ENCODE results near the gene SLC25A26. TPM values are rescaled to one million over a fixed set of nuclear protein-coding genes. Genes with fewer than 3 reads are reported as not detected.

The SLC25A26 gene
- total and polyA plus RNA-seq, 2 of the 13 experiments (the other 11 are each of a cell fraction or from before 2014, with no cell fraction given) = 23.1 to 32.7 TPM

DNA sequence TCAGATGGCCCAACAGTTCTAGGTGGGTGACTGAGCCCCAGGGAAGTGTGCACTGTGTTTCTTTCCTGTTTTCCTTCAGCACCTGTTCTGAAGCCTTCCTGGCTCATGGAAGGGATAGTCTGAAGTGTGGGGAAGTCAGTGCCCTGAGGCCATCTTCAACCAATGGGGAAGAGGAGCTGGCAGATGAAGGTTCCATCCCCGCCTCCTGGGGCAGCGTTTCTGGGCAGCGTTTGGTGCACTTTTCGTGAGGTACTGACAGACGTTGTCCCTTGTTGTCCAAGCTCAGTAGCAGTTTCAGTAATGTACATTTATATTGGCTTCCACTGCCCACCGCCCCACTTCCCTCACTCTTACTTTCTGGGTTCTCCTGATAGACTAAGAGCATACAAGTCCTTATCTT, 42.6 kb upstream of the SLC25A26 start (continued):
- TF ChIP-seq, protein P1, sequence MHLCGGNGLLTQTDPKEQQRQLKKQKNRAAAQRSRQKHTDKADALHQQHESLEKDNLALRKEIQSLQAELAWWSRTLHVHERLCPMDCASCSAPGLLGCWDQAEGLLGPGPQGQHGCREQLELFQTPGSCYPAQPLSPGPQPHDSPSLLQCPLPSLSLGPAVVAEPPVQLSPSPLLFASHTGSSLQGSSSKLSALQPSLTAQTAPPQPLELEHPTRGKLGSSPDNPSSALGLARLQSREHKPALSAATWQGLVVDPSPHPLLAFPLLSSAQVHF (CRISPR knock-in tag; IDR thresholded peaks at IDR 0.05) = no peak
- TF ChIP-seq STAT5B (CRISPR knock-in tag; IDR thresholded peaks at IDR 0.05) = no peak
- TF ChIP-seq, protein P2, sequence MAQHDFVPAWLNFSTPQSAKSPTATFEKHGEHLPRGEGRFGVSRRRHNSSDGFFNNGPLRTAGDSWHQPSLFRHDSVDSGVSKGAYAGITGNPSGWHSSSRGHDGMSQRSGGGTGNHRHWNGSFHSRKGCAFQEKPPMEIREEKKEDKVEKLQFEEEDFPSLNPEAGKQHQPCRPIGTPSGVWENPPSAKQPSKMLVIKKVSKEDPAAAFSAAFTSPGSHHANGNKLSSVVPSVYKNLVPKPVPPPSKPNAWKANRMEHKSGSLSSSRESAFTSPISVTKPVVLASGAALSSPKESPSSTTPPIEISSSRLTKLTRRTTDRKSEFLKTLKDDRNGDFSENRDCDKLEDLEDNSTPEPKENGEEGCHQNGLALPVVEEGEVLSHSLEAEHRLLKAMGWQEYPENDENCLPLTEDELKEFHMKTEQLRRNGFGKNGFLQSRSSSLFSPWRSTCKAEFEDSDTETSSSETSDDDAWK (CRISPR knock-in tag; IDR thresholded peaks at IDR 0.05) = no peak
- no peak for TF ChIP-seq SRSF4 (IDR thresholded peaks at IDR 0.05; ENCODE audit: low read depth, low read length, poor library complexity, severe bottlenecking)
- TF ChIP-seq HDAC1 (CRISPR knock-in tag; IDR thresholded peaks at IDR 0.05) = no peak

DNA sequence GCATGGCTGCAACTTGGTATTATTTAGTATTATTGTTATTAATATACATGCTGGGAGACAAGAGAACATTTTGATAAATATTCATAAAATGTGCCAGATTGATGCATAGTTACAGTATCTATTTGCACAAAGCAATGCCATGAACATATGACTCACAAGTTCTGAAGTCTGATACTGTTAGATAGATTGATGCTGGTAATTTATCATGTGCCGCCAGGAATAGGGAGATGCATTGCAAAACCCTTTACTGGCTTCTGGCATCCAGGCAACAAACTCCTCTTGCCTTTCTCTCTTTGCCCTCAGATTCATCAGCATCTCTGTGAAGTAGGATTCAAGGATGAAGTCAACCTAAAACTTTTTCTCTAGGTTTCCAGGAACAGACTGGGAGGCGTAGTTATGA, 41.0 kb upstream of the SLC25A26 start:
- DNase-seq (ENCODE audit: low spot score) = no peak
- no peak for TF ChIP-seq ZNF674 (CRISPR knock-in tag; IDR thresholded peaks at IDR 0.05; ENCODE audit: low read depth)
- TF ChIP-seq RFXAP (CRISPR knock-in tag; IDR thresholded peaks at IDR 0.05; ENCODE audit: borderline replicate concordance) = no peak
- TF ChIP-seq ZNF569 (CRISPR knock-in tag; IDR thresholded peaks at IDR 0.05; ENCODE audit: borderline replicate concordance) = no peak
- TF ChIP-seq ARNTL (CRISPR knock-in tag; IDR thresholded peaks at IDR 0.05) = no peak
- TF ChIP-seq JUNB (CRISPR knock-in tag; IDR thresholded peaks at IDR 0.05; ENCODE audit: borderline replicate concordance) = no peak
- TF ChIP-seq BHLHE40 (IDR thresholded peaks at IDR 0.05; ENCODE audit: low read length) = no peak
- no peak for TF ChIP-seq RNF2 (conservative IDR thresholded peaks at IDR 0.05; ENCODE audit: low read depth)
- TF ChIP-seq CERS6 (CRISPR knock-in tag; IDR thresholded peaks at IDR 0.05) = no peak
- no peak for TF ChIP-seq ZNF777 (CRISPR knock-in tag; IDR thresholded peaks at IDR 0.05)
- TF ChIP-seq, protein P3, sequence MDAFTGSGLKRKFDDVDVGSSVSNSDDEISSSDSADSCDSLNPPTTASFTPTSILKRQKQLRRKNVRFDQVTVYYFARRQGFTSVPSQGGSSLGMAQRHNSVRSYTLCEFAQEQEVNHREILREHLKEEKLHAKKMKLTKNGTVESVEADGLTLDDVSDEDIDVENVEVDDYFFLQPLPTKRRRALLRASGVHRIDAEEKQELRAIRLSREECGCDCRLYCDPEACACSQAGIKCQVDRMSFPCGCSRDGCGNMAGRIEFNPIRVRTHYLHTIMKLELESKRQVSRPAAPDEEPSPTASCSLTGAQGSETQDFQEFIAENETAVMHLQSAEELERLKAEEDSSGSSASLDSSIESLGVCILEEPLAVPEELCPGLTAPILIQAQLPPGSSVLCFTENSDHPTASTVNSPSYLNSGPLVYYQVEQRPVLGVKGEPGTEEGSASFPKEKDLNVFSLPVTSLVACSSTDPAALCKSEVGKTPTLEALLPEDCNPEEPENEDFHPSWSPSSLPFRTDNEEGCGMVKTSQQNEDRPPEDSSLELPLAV (CRISPR knock-in tag; conservative IDR thresholded peaks at IDR 0.05; ENCODE audit: low read depth) = no peak
- TF ChIP-seq, protein P4, sequence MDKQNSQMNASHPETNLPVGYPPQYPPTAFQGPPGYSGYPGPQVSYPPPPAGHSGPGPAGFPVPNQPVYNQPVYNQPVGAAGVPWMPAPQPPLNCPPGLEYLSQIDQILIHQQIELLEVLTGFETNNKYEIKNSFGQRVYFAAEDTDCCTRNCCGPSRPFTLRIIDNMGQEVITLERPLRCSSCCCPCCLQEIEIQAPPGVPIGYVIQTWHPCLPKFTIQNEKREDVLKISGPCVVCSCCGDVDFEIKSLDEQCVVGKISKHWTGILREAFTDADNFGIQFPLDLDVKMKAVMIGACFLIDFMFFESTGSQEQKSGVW (CRISPR knock-in tag; IDR thresholded peaks at IDR 0.05; ENCODE audit: borderline replicate concordance) = no peak
- no peak for TF ChIP-seq ZNF713 (CRISPR knock-in tag; IDR thresholded peaks at IDR 0.05)
- no peak overlapping the region for H3K27ac ChIP-seq (ENCODE audit: extremely low read length, insufficient read depth, low read length)
- no peaks in the 10 kb centered on the region for H3K36me3 ChIP-seq (replicated peaks in 1 of 2; ENCODE audit: control insufficient read depth in 1 of 2, insufficient read depth in 2 of 2, low read length in 2 of 2)
- in situ Hi-C loops (cut with HindIII; ENCODE audit: extremely low pct_ligation_motif_present, low pct_unique_long_range_greater_than_20kb) = no loop called here
- H2AFZ ChIP-seq (ENCODE audit: low read length) = no peak overlapping the region
- CTCF ChIA-PET (ENCODE audit: low intra/inter-chr PET ratio, low total read pairs) = no interaction called here
- ATAC-seq = no peak
- H3K4me3 ChIP-seq (replicated peaks in 1 of 3; ENCODE audit: insufficient read depth in 1 of 3, low read depth in 2 of 3, low read length in 3 of 3) = no peak overlapping the region
- no peaks in the 10 kb centered on the region for H3K9me3 ChIP-seq (ENCODE audit: low read length)
- no peaks in the 10 kb centered on the region for H4K20me1 ChIP-seq (ENCODE audit: insufficient read depth, low read length)
- intact Hi-C loops (cut with micrococcal nuclease; ENCODE audit: unreplicated experiment) = no loop called here
- no peak overlapping the region for H3K4me2 ChIP-seq (ENCODE audit: low read depth, low read length)
- no TSS peak for BruUV-seq (replicated peaks)
- WGBS (ENCODE audit: low lambda C conversion rate) = 67% methylated on average over 2 of the region's 2 CpGs
- no peak overlapping the region for H3K9ac ChIP-seq (ENCODE audit: insufficient read depth, low read depth, low read length)
- no peak for FAIRE-seq
- H3K4me1 ChIP-seq (ENCODE audit: insufficient read depth, low read length) = no peaks in the 10 kb centered on the region
- POLR2A ChIA-PET = no interaction called here
- peaks cover 0 to 3% of the 10 kb centered on the region in 2 experiments; a peak in 1 of 5 replicates for H3K27me3 ChIP-seq (ENCODE audit: control insufficient read depth in 1 of 2, insufficient read depth in 2 of 2, low read length in 2 of 2)
- H3K79me2 ChIP-seq (ENCODE audit: insufficient read depth, low read length) = no peaks in the 10 kb centered on the region
